C1 segment of cervical spinal cord (tissue), 14 donors: ENCODE measurements around the gene SNX3.
A peak's percentile ranks its signal among the peaks of the same experiment; 100 is the strongest.

Experiments used
- DNase-seq, 14 donors: peaks; one replicate each; lab custom pipeline; 2025; lab: John Stamatoyannopoulos, UW

The SNX3 gene

GRCh38 chr6:108203189-108204112, 57.4 kb downstream of the SNX3 start:
- DNase-seq, result peak in 1 of 14 donors; percentile 9

- DNase-seq, result no peak
Observed at GRCh38 chr6:108200631-108201030, 60.2 kb downstream of the SNX3 start.

GRCh38 chr6:108200186-108200585, 60.7 kb downstream of the SNX3 start:
- no peak for DNase-seq

- DNase-seq, result no peak
Observed at GRCh38 chr6:108198761-108199498, 61.9 kb downstream of the SNX3 start.

GRCh38 chr6:108195209-108195608, 65.6 kb downstream of the SNX3 start:
- no peak for DNase-seq

- no peak for DNase-seq
Observed at GRCh38 chr6:108194503-108194902, 66.3 kb downstream of the SNX3 start.

- no peak for DNase-seq
Observed at GRCh38 chr6:108193835-108194234, 67.0 kb downstream of the SNX3 start.

GRCh38 chr6:108193131-108193530, 67.7 kb downstream of the SNX3 start:
- DNase-seq, result no peak

GRCh38 chr6:108187519-108187918, 73.3 kb downstream of the SNX3 start:
- no peak for DNase-seq

GRCh38 chr6:108186226-108186625, 74.6 kb downstream of the SNX3 start:
- DNase-seq, result no peak

GRCh38 chr6:108180776-108181175, 80.1 kb downstream of the SNX3 start:
- no peak for DNase-seq

GRCh38 chr6:108180266-108180665, 80.6 kb downstream of the SNX3 start:
- DNase-seq, result no peak

- no peak for DNase-seq
Observed at GRCh38 chr6:108179741-108180140, 81.1 kb downstream of the SNX3 start.

GRCh38 chr6:108176281-108177089, 84.4 kb downstream of the SNX3 start:
- no peak for DNase-seq

GRCh38 chr6:108175592-108176279, 85.1 kb downstream of the SNX3 start:
- DNase-seq, result no peak

GRCh38 chr6:108175176-108175591, 85.7 kb downstream of the SNX3 start:
- no peak for DNase-seq

- no peak for DNase-seq
Observed at GRCh38 chr6:108174371-108175175, 86.3 kb downstream of the SNX3 start.

GRCh38 chr6:108171918-108172516, 88.8 kb downstream of the SNX3 start:
- no peak for DNase-seq

GRCh38 chr6:108171291-108171917, 89.4 kb downstream of the SNX3 start:
- DNase-seq, result no peak
